GOT3 (cell line): ENCODE data around the gene AGAP1.

ENCODE experiments used
- DNase-seq: peaks from one replicate; lab custom pipeline; 2025; ENCODE audit warnings: mixed read lengths; lab: John Stamatoyannopoulos, UW

The AGAP1 gene

GRCh38 chr2:235638541-235639427 lies 144.9 kb downstream of the AGAP1 start:
- DNase-seq, result no peak

DNA sequence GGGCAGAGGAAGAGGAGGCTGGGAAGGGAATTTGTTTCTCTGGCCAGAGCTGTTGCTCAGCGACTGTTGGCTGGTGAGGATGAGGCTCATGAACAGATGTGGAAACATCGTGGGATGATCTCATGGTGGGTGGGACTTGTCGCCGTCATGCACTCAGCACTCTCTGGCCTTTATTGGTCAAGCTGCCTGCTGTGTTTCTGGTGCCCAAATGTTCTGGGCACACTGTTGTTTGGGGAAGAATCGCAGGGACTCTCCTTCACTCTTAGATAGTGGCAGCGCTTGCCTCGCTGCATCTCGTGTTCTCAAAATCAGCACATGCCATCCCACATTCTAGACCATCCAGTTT lies 145.6 kb downstream of the AGAP1 start:
- peak; percentile 53 for DNase-seq

DNA sequence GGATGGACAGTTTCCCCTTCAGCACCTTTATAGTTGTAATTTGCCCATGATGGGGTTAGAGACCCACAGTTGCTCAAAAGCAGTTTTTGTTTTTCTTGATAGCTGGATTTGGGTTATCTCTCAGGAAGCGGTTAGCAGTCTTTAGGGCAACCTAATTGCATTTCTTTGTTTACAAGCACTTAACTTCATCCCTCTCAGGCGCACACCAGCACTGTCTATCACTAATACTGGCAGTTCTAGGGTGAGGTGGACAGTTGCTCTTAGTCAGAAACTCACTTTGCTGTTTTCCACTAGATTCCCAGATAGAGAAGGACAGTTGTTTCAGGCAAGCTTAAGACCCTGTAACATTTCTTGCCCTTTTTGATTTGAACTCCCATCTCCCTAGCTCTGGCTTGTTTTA lies 146.0 kb downstream of the AGAP1 start:
- no peak for DNase-seq

- DNase-seq, result no peak
Observed at GRCh38 chr2:235640377-235640776, 146.5 kb downstream of the AGAP1 start.

GRCh38 chr2:235640926-235641723 lies 147.3 kb downstream of the AGAP1 start:
- no peak for DNase-seq

- no peak for DNase-seq
Observed at GRCh38 chr2:235641956-235642355, 148.1 kb downstream of the AGAP1 start.

DNA sequence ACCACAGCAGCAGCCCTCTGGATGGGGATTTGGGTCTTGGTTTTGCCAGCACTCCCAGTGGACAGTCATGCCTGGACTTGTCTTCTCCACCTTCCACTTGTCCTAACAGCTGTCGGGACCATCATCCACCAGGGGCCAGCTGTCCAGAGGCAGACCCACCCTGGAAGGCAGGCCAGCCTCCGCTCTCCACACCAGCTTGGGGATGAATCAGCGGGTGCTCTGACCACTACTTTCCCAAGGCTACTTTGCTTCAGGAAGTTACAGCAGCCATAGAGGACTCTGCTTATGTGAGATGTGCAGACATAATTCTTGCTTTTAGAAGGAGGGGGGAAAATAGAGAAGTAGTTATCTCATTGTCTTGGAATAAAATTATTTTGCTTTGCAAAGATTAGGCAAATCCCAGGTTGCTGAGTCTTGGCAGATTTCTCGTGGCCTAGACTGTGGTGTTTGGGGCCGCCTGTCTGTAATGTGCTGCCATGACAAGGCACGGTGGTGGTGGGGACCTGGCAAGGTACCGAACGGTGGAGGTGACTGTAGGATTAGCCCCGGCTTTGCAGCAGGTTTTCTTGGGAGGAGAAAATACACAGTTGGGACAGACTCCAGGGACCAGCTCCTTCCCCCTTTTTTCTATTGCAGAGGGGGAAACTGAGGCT lies 148.7 kb downstream of the AGAP1 start:
- DNase-seq, result no peak

DNA sequence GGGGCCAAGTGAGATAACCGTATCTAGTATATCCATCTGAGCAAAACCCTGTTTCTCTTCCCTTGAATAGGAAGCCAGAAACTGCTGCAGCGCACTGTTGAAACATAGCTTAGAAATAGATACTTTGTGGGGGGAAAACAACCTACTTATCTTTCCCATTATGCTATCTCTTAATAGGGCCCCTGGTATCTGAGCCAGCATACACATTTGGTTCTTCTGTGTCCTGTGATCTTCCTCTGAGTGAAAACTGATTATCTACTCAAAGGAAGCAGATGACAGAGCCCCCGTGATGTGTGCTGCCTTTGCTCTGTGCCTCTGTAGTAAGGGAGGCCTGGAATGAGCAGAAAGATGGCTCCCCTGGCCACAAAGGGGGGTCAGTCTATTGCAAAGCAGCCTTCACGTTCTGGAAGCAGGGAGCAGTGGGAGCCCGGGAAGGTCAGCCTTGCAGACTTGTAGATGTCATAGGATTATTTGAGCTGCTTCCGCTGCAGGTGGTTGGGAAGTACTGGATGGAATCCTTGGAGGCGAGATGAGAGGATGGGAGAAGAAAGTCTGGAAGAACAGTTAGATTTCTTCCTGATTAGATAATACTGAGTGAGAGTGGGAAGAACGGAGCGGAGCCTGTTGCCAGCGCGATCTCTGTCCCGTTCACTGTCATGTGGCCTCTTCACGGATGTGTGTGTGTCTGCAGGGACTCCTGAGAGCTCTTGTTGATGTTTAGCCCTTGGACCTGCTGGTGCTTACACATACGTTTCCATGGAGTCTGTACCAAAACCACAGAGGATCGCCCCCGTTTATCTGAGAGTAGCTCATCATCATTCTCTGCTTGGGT lies 150.1 kb downstream of the AGAP1 start:
- DNase-seq, result no peak

GRCh38 chr2:235647264-235647663 lies 153.4 kb downstream of the AGAP1 start:
- no peak for DNase-seq

DNA sequence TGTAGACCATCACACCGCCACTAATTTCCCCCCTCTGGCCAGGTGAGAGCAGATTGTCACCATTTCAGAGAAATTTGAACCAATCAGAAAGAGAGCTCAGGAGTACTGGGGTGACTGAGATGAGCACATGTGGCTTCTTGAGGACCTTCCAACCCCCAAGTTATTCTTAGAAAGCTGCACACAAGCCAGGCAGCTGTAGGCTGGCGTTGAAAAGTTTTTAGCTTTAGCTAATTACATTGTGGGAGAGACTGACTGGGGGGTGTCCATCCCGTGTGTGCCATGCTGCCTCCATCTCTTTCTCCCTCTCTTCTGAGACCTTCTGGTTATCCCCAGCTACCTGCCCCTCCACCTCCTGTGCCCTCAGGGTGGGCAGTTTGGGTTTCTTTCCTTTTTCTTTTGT lies 154.0 kb downstream of the AGAP1 start:
- no peak for DNase-seq

GRCh38 chr2:235649418-235649817 lies 155.6 kb downstream of the AGAP1 start:
- DNase-seq, result no peak

DNA sequence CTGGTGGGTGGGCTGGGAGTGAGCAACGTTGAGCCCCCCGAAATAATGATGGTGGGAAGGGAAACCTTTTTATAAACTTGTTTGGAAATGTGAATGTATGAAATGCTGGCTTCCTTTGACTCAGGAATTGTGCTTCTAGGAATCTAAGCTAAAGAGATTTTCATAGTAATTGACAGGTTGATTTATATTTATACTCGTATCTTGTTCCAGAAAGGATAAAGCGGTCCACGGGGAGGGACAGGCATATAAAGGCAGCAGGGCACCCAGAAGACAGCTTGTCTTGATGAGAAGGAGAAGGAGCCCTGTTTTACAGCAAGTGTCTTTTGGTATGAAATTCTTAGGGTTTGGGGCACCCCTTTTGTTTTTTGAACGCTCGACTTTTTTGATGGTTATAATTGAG lies 157.8 kb downstream of the AGAP1 start:
- DNase-seq, result no peak

DNA sequence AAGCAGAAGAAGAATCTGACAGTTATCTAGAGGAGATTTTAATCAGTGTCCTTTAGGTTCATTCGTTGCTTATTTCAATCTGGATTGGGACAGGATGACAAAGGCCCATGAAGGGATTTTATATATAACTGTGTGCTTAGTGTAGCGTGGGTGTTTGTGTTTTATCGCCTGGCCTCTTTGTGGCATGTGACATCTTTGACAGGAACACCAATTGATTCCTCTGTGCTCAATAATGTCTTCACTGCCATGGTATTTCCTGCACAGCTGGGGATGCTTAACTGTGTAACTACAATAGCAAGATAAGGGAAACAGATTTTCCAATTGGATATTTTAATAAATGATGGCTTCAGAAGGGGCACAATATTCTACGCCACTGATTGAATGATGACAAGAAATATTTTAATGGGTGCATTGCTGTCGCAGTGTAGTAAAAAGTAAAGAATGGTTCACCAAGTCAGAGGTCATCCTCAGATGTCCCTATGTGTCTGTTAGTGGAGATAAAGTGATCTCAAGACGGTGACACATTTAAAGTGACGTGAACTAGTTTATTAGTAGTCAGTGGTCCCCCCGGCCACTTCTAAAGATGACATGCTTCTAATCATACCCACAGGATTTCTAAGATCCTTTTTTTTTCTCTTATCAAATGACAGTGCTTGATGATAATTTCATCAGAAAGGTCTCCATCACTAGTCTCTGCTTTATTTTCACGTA lies 160.4 kb downstream of the AGAP1 start:
- no peak for DNase-seq

- DNase-seq, result no peak
Observed at GRCh38 chr2:235658351-235659174, 164.7 kb downstream of the AGAP1 start.

GRCh38 chr2:235659767-235660322 lies 166.0 kb downstream of the AGAP1 start:
- no peak for DNase-seq

- DNase-seq, result no peak
Observed at GRCh38 chr2:235660484-235661082, 166.7 kb downstream of the AGAP1 start.

GRCh38 chr2:235661167-235661937 lies 167.5 kb downstream of the AGAP1 start:
- DNase-seq, result no peak

- no peak for DNase-seq
Observed at GRCh38 chr2:235661952-235662351, 168.1 kb downstream of the AGAP1 start.

GRCh38 chr2:235663875-235664274 lies 170.0 kb downstream of the AGAP1 start:
- no peak for DNase-seq
